A673 (cell line): Measurements from ENCODE around the gene MAGI1.

ENCODE experiments used
- EZH2 ChIP-seq: fragments of 200-600 bp; sonication (generic); IDR thresholded peaks from 2 replicates; pipeline ENCODE4 v1.6.1; 2017; ENCODE audit warnings: borderline replicate concordance, low read depth, mild to moderate bottlenecking, mixed read lengths, antibody characterized with exemption, low read length; ENCODE audit not compliant: poor library complexity, severe bottlenecking
- TF ChIP-seq, protein P1 (sequence below): fragments of 300-800, 200-600 bp; sonication (generic); conservative IDR thresholded peaks from 2 replicates; pipeline ENCODE4 v1.5.1; 2017; ENCODE audit warnings: low read depth, mild to moderate bottlenecking, antibody characterized with exemption, low read length, moderate library complexity, mixed read lengths

GRCh38 chr3:65712140-65712539 lies 326.6 kb downstream of the MAGI1 start:
- TF ChIP-seq, protein P1, sequence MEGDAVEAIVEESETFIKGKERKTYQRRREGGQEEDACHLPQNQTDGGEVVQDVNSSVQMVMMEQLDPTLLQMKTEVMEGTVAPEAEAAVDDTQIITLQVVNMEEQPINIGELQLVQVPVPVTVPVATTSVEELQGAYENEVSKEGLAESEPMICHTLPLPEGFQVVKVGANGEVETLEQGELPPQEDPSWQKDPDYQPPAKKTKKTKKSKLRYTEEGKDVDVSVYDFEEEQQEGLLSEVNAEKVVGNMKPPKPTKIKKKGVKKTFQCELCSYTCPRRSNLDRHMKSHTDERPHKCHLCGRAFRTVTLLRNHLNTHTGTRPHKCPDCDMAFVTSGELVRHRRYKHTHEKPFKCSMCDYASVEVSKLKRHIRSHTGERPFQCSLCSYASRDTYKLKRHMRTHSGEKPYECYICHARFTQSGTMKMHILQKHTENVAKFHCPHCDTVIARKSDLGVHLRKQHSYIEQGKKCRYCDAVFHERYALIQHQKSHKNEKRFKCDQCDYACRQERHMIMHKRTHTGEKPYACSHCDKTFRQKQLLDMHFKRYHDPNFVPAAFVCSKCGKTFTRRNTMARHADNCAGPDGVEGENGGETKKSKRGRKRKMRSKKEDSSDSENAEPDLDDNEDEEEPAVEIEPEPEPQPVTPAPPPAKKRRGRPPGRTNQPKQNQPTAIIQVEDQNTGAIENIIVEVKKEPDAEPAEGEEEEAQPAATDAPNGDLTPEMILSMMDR: no peak
- TF ChIP-seq EZH2: no peak
